A375 (cell line): ENCODE data around the gene LSM4. TPM values are rescaled to one million over a fixed set of nuclear protein-coding genes. Genes with fewer than 3 reads are reported as not detected.

ENCODE experiments used
- small RNA-seq: library from RNA; depleted of rRNA; stranded (forward); fragments of <200 nt; gene quantifications from one replicate; pipeline ENCODE3, GENCODE V24; 2014
- total RNA-seq: library from RNA; depleted of rRNA; stranded (reverse); fragments of >200 nt; shearing (Covaris generic); gene quantifications from 2 replicates; pipeline ENCODE4 v1.2.3, GENCODE V29; 2014; rRNA removed

Gene LSM4
- 562 and 580 TPM in 2 replicates for total RNA-seq

GRCh38 chr19:18322759-18323460 is at the start of gene LSM4:
Gene LSM4 (minus strand): TSS chr19:18323076. CDS start chr19:18323020, 56 bp downstream.

GRCh38 chr19:18340190-18340989 is 17.5 kb upstream of the LSM4 start, which contains the start of gene PGPEP1:
Gene PGPEP1 (plus strand): TSS chr19:18340598. CDS start chr19:18340682, 84 bp downstream.

GRCh38 chr19:18281082-18282020 is 41.5 kb downstream of the LSM4 start, which contains the start of gene JUND:
Gene JUND (minus strand): TSS chr19:18281622. CDS start chr19:18281484, 138 bp downstream.

GRCh38 chr19:18274219-18274780 is 48.6 kb downstream of the LSM4 start, which contains the start of gene IQCN:
Gene IQCN (minus strand): TSS chr19:18274452. CDS start chr19:18269478, 4,974 bp downstream.

Small RNAs within 50 kb of the gene (small RNA-seq; reads per million reads assigned to genes)
- gene MIR3188: not detected
- not detected for gene RN7SL513P
- not detected for gene RPL39P38

Other genes starting within 250 kb of the LSM4 start
- gene IL12RB1, start 236.1 kb downstream of the LSM4 start, total RNA-seq: 0.48 and 0.64 TPM in 2 replicates
- 3.5 and 5.5 TPM in 2 replicates for gene MAST3, start 225.3 kb downstream of the LSM4 start, total RNA-seq
- gene PIK3R2, start 169.9 kb downstream of the LSM4 start, total RNA-seq: 24.1 and 36.7 TPM in 2 replicates
- 26.7 and 37.5 TPM in 2 replicates for gene IFI30, start 149.3 kb downstream of the LSM4 start, total RNA-seq
- gene MPV17L2, start 129.9 kb downstream of the LSM4 start, total RNA-seq: 20.6 and 27.2 TPM in 2 replicates
- 2.9 and 4.9 TPM in 2 replicates for gene RAB3A, start 119.0 kb downstream of the LSM4 start, total RNA-seq
- 0.05 TPM in 1 of 2 replicates, not detected in the other for gene PDE4C, start 96.6 kb downstream of the LSM4 start, total RNA-seq
- 0.34 and 0.94 TPM in 2 replicates for gene IQCN, start 48.6 kb downstream of the LSM4 start, total RNA-seq
- 238 and 267 TPM in 2 replicates for gene JUND, start 41.5 kb downstream of the LSM4 start, total RNA-seq
- 14.8 and 15.8 TPM in 2 replicates for gene PGPEP1, start 17.5 kb upstream of the LSM4 start, total RNA-seq
- gene GDF15, start 63.1 kb upstream of the LSM4 start, total RNA-seq: 32.1 and 48.4 TPM in 2 replicates
- gene LRRC25, start 74.5 kb upstream of the LSM4 start, total RNA-seq: 0.15 TPM in 1 of 2 replicates, not detected in the other
- gene SSBP4, start 96.3 kb upstream of the LSM4 start, total RNA-seq: 135 and 183 TPM in 2 replicates
- gene ISYNA1, start 115.1 kb upstream of the LSM4 start, total RNA-seq: 26.3 and 35.8 TPM in 2 replicates
- gene ELL, start 199.0 kb upstream of the LSM4 start, total RNA-seq: 21.9 and 26.6 TPM in 2 replicates
- 270 and 281 TPM in 2 replicates for gene FKBP8, start 220.5 kb upstream of the LSM4 start, total RNA-seq
- gene KXD1, start 234.8 kb upstream of the LSM4 start, total RNA-seq: 170 and 182 TPM in 2 replicates
- 1,318 and 1,387 TPM in 2 replicates for gene UBA52, start 248.8 kb upstream of the LSM4 start, total RNA-seq